LNCAP (cell line): ENCODE results near the gene CASKIN1.

Experiments used
- CTCF ChIP-seq: fragments of 450-650 bp; IDR thresholded peaks from 2 replicates; pipeline ENCODE4 v1.5.1; 2017; ENCODE audit warnings: mild to moderate bottlenecking

Gene CASKIN1

DNA sequence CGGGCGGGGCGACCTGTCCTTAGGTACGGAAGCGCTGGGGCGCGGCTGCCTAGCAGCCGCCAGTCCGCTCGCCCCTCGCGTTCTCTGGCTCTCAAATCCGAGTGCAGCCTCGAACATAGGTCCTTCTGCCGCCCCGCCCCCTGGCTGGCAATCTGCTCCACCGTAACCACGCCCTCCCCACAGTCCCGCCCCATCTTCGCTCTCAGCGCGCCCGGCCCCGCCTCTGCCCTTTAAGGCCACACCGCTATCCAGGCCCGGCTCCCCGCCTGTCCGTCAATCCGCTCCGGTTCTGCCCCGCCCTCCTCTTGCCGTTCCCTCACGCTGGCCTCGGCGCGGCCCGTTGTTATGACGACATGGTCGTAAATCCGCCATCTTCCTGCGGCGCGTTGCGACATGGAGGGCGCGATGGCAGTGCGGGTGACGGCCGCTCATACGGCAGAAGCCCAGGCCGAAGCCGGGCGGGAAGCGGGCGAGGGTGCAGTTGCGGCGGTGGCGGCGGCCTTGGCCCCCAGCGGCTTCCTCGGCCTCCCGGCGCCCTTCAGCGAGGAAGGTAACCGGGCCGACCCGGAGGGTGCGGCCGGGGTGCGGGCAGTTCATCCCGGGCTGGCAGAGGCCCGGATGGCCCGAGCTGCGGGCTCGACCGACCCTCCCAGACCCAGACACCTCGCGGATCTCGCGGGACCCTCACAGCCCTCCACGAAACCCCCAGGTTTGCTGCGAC is 27.0 kb upstream of the CASKIN1 start, which contains the start of gene E4F1:
TSS of gene E4F1 (plus strand) at position 371 of the 721 bp plus-strand sequence. CDS start at position 394, 23 bp downstream.
- TF ChIP-seq CTCF: no peak

GRCh38 chr16:2216330-2216729 is 19.9 kb upstream of the CASKIN1 start:
- no peak for TF ChIP-seq CTCF

DNA sequence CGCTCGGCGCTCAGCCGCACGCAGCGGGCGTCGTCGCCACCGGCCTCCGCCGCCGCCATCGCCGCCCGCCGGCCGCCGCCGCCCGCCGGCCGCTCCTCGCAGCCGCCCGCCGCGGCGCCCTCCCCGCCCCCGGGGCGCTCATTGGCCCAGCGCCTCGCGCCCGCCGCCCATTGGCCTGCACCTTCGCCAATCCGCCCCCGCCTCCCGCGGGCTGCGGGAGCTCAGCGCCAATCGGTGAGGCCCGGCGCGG is 18.2 kb upstream of the CASKIN1 start, which contains the start of gene PGP:
TSS of gene PGP (minus strand) at position 122 of the 250 bp plus-strand sequence. CDS start at position 59, 63 bp downstream.
- TF ChIP-seq CTCF: no peak

GRCh38 chr16:2213817-2214718 is 17.7 kb upstream of the CASKIN1 start:
- no peak for TF ChIP-seq CTCF

GRCh38 chr16:2212362-2213324 is 16.2 kb upstream of the CASKIN1 start:
- no peak for TF ChIP-seq CTCF

DNA sequence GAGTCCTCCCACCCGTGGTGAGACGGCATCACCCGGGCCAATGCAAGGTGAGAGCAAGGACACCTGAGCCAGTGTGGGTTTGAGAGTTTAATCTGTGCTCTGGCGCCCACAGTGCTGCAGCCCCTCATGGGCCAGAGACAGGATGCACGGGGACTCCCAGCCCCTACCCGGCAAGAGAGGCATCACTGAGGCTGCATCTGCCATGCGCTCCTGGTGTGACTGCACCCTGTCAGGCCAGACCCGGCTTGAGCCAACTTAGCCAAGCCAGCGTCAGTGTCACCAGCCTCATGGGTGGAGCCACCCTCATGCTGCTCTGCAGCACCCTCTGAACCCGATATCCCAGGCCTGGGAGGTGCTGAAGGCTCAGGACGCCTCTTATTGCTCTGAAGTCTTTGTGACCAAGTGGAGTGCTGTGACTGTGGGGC is 15.5 kb upstream of the CASKIN1 start:
- TF ChIP-seq CTCF: no peak
